OCI-LY7 (cell line): ENCODE results near the gene GPR84.

ENCODE experiments used
- CTCF ChIP-seq: fragments of 200-600 bp; sonication (generic); conservative IDR thresholded peaks from 2 replicates; pipeline ENCODE4 v1.5.1; 2014; ENCODE audit warnings: mild to moderate bottlenecking, antibody characterized with exemption, low read length, moderate library complexity, mixed read lengths
- EZH2phosphoT487 ChIP-seq: fragments of 200-600 bp; sonication (generic); IDR thresholded peaks from 2 replicates; pipeline ENCODE4 v1.6.1; 2018; ENCODE audit warnings: low read depth, borderline replicate concordance, mild to moderate bottlenecking, mixed run types, antibody characterized with exemption, low read length, moderate library complexity, mixed read lengths

- TF ChIP-seq CTCF: no peak
- TF ChIP-seq EZH2phosphoT487: no peak
Observed at GRCh38 chr12:54363618-54364017, 668 bp downstream of the GPR84 start.
